ENCODE data around the gene USHBP1. TPM values are rescaled to one million over a fixed set of nuclear protein-coding genes. Genes with fewer than 3 reads are reported as not detected.

USHBP1 gene
- total and polyA plus RNA-seq, 2 of the 13 experiments (the other 11 are each of a cell fraction or from before 2014, with no cell fraction given): 0.15 to 1.5 TPM

DNA sequence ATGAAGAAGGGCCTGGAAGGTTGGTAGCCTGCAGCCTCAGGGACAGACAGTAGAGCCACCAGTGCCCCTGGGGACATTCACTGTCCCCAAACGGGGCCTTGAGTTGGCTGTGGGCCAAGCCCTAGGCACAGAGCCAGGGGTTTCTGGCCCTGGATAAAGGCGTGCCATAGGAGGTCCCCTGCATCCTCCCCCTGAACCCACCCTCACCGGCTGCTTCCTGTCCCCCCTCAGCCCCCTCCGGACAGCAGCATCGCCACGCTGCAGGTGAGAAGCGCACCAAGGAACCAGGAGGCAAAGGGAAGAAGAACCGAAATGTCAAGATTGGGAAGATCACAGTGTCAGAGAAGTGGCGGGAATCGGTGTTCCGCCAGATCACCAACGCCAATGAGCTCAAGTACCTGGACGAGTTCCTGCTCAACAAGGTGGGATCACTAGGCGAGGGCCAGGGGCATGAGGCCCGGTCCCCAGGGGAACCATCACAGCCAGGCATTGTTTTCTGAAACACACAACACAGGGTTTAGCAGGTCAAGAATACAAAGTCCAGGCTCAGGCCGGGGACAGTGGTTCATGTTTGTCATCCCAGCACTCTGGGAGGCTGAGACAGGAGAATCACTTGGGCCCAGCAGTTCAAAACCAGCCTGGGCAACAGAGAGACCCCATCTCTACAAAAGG is 64.0 kb downstream of the USHBP1 start (continued):
- TF ChIP-seq, protein P1, sequence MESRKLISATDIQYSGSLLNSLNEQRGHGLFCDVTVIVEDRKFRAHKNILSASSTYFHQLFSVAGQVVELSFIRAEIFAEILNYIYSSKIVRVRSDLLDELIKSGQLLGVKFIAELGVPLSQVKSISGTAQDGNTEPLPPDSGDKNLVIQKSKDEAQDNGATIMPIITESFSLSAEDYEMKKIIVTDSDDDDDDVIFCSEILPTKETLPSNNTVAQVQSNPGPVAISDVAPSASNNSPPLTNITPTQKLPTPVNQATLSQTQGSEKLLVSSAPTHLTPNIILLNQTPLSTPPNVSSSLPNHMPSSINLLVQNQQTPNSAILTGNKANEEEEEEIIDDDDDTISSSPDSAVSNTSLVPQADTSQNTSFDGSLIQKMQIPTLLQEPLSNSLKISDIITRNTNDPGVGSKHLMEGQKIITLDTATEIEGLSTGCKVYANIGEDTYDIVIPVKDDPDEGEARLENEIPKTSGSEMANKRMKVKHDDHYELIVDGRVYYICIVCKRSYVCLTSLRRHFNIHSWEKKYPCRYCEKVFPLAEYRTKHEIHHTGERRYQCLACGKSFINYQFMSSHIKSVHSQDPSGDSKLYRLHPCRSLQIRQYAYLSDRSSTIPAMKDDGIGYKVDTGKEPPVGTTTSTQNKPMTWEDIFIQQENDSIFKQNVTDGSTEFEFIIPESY (CRISPR knock-in tag; IDR thresholded peaks at IDR 0.05): peak; percentile 98
- TF ChIP-seq ZNF703 (CRISPR knock-in tag; IDR thresholded peaks at IDR 0.05; ENCODE audit: borderline replicate concordance) (no peak), ZSCAN31 (CRISPR knock-in tag; IDR thresholded peaks at IDR 0.05; ENCODE audit: low read depth) (0 out of 2 replicates have a peak, but pooled peaks have one; percentile 28), ETV5 (CRISPR knock-in tag; IDR thresholded peaks at IDR 0.05; ENCODE audit: borderline replicate concordance) (peak; percentile 42; the same call in 1 of the 2 replicates), ZNF335 (CRISPR knock-in tag; IDR thresholded peaks at IDR 0.05) (no peak), POGZ (CRISPR knock-in tag; IDR thresholded peaks at IDR 0.05) (peak; percentile 83), HDAC2 (CRISPR knock-in tag; IDR thresholded peaks at IDR 0.05) (peak; percentile 50; the same call in 1 of the 2 replicates), FOXK1 (CRISPR knock-in tag; IDR thresholded peaks at IDR 0.05; ENCODE audit: borderline replicate concordance, low read depth) (peak; percentile 55; the same call in 1 of the 2 replicates), PHB2 (IDR thresholded peaks at IDR 0.05; ENCODE audit: partially characterized antibody) (no peak), ZSCAN12 (CRISPR knock-in tag; IDR thresholded peaks at IDR 0.05) (no peak), TARDBP (CRISPR knock-in tag; IDR thresholded peaks at IDR 0.05) (0 out of 2 replicates have a peak, but pooled peaks have one; percentile 58), HES4 (CRISPR knock-in tag; IDR thresholded peaks at IDR 0.05; ENCODE audit: borderline replicate concordance) (no peak), CEBPB (IDR thresholded peaks at IDR 0.05; ENCODE audit: borderline replicate concordance, low read depth, low read length) (no peak), PCBP1 (IDR thresholded peaks at IDR 0.05; ENCODE audit: borderline replicate concordance, low read depth, low read length) (no peak), MED8 (CRISPR knock-in tag; IDR thresholded peaks at IDR 0.05; ENCODE audit: insufficient replicate concordance) (no peak), FOXA1 (IDR thresholded peaks at IDR 0.05) (no peak), FOXA1 (CRISPR knock-in tag; IDR thresholded peaks at IDR 0.05) (no peak), NFYB (CRISPR knock-in tag; IDR thresholded peaks at IDR 0.05) (no peak), SUZ12 (IDR thresholded peaks at IDR 0.05; ENCODE audit: low read depth, low read length) (no peak)
- TF ChIP-seq, protein P2, sequence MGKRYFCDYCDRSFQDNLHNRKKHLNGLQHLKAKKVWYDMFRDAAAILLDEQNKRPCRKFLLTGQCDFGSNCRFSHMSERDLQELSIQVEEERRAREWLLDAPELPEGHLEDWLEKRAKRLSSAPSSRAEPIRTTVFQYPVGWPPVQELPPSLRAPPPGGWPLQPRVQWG (CRISPR knock-in tag; IDR thresholded peaks at IDR 0.05; ENCODE audit: borderline replicate concordance, low read depth): no peak
- TF ChIP-seq, protein P3, sequence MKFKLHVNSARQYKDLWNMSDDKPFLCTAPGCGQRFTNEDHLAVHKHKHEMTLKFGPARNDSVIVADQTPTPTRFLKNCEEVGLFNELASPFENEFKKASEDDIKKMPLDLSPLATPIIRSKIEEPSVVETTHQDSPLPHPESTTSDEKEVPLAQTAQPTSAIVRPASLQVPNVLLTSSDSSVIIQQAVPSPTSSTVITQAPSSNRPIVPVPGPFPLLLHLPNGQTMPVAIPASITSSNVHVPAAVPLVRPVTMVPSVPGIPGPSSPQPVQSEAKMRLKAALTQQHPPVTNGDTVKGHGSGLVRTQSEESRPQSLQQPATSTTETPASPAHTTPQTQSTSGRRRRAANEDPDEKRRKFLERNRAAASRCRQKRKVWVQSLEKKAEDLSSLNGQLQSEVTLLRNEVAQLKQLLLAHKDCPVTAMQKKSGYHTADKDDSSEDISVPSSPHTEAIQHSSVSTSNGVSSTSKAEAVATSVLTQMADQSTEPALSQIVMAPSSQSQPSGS (CRISPR knock-in tag; IDR thresholded peaks at IDR 0.05): peak; percentile 22; the same call in 1 of the 2 replicates
- TF ChIP-seq, protein P4, sequence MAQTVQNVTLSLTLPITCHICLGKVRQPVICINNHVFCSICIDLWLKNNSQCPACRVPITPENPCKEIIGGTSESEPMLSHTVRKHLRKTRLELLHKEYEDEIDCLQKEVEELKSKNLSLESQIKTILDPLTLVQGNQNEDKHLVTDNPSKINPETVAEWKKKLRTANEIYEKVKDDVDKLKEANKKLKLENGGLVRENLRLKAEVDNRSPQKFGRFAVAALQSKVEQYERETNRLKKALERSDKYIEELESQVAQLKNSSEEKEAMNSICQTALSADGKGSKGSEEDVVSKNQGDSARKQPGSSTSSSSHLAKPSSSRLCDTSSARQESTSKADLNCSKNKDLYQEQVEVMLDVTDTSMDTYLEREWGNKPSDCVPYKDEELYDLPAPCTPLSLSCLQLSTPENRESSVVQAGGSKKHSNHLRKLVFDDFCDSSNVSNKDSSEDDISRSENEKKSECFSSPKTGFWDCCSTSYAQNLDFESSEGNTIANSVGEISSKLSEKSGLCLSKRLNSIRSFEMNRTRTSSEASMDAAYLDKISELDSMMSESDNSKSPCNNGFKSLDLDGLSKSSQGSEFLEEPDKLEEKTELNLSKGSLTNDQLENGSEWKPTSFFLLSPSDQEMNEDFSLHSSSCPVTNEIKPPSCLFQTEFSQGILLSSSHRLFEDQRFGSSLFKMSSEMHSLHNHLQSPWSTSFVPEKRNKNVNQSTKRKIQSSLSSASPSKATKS (CRISPR knock-in tag; IDR thresholded peaks at IDR 0.05): no peak
- TF ChIP-seq, protein P5, sequence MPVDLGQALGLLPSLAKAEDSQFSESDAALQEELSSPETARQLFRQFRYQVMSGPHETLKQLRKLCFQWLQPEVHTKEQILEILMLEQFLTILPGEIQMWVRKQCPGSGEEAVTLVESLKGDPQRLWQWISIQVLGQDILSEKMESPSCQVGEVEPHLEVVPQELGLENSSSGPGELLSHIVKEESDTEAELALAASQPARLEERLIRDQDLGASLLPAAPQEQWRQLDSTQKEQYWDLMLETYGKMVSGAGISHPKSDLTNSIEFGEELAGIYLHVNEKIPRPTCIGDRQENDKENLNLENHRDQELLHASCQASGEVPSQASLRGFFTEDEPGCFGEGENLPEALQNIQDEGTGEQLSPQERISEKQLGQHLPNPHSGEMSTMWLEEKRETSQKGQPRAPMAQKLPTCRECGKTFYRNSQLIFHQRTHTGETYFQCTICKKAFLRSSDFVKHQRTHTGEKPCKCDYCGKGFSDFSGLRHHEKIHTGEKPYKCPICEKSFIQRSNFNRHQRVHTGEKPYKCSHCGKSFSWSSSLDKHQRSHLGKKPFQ (CRISPR knock-in tag; IDR thresholded peaks at IDR 0.05; ENCODE audit: insufficient replicate concordance): no peak

Measured in HepG2 (cell line).